Measurements from ENCODE around the gene REEP5. TPM values are rescaled to one million over a fixed set of nuclear protein-coding genes. Genes with fewer than 3 reads are reported as not detected.

The REEP5 gene
- total RNA-seq, 1 donor from 2014 or later = 17.1 TPM

DNA sequence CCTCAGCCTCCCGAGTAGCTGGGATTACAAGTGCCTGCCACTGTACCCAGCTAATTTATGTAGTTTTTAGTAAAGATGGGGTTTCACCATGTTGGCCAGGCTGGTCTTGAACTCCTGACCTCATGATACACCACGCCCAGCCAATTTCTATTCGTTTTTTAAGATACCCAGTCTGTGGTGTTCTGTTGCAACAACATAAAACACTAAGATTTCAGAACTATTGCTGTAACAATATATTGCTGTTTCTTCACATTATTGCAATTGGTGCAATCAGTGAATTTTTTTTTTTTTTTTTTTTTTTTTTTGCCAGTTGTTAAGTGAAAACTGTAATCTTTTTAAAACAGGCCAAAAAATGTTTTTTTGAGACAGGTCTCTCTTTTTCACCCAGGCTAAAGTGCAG is 51.1 kb downstream of the REEP5 start:
- H3K36me3 Mint-ChIP-seq = peaks cover 15% of the 10 kb centered on the region
- H3K36me3 ChIP-seq = peaks cover 16% of the 10 kb centered on the region
- H3K79me2 ChIP-seq (ENCODE audit: low read depth) = no peaks in the 10 kb centered on the region
- no peak overlapping the region for H3K27ac ChIP-seq
- H3K4me1 ChIP-seq = no peaks in the 10 kb centered on the region
- H3K4me1 Mint-ChIP-seq = no peaks in the 10 kb centered on the region
- no peak overlapping the region for H3K27ac Mint-ChIP-seq
- no peak for DNase-seq (ENCODE audit: low spot score)
- no peaks in the 10 kb centered on the region for H3K9me3 ChIP-seq (ENCODE audit: low read depth)
- TF ChIP-seq EZH2 (IDR thresholded peaks at IDR 0.05) = no peak
- TF ChIP-seq, protein P1, sequence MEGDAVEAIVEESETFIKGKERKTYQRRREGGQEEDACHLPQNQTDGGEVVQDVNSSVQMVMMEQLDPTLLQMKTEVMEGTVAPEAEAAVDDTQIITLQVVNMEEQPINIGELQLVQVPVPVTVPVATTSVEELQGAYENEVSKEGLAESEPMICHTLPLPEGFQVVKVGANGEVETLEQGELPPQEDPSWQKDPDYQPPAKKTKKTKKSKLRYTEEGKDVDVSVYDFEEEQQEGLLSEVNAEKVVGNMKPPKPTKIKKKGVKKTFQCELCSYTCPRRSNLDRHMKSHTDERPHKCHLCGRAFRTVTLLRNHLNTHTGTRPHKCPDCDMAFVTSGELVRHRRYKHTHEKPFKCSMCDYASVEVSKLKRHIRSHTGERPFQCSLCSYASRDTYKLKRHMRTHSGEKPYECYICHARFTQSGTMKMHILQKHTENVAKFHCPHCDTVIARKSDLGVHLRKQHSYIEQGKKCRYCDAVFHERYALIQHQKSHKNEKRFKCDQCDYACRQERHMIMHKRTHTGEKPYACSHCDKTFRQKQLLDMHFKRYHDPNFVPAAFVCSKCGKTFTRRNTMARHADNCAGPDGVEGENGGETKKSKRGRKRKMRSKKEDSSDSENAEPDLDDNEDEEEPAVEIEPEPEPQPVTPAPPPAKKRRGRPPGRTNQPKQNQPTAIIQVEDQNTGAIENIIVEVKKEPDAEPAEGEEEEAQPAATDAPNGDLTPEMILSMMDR (IDR thresholded peaks at IDR 0.05) = no peak
- no peak for TF ChIP-seq EZH2phosphoT487 (IDR thresholded peaks at IDR 0.05)
- no peaks in the 10 kb centered on the region for H3K9me3 Mint-ChIP-seq
- no peaks in the 10 kb centered on the region for H3F3A ChIP-seq (ENCODE audit: low read depth)
- peaks cover 2% of the 10 kb centered on the region for H3K27me3 Mint-ChIP-seq (ENCODE audit: insufficient read depth, low read depth)
- no peak overlapping the region for H3K9ac ChIP-seq
- no peaks in the 10 kb centered on the region for H3K27me3 ChIP-seq
- H3K4me3 Mint-ChIP-seq = no peak overlapping the region
- H2AFZ ChIP-seq (replicated peaks) = no peak overlapping the region
- H3K4me2 ChIP-seq = no peak overlapping the region
- H3K4me3 ChIP-seq = no peak overlapping the region
- H4K20me1 ChIP-seq (ENCODE audit: low read depth) = no peaks in the 10 kb centered on the region

- Histone ChIP-seq H4K20me1 (ENCODE audit: low read depth) (no peaks in the 10 kb centered on the region), H3K9me3 (ENCODE audit: low read depth) (no peaks in the 10 kb centered on the region), H2AFZ (replicated peaks) (no peak overlapping the region), H3K4me1 (no peaks in the 10 kb centered on the region), H3K79me2 (ENCODE audit: low read depth) (peaks cover 9% of the 10 kb centered on the region), H3K36me3 (peaks cover 19% of the 10 kb centered on the region), H3K27me3 (no peaks in the 10 kb centered on the region), H3K27ac (no peak overlapping the region), H3K4me3 (no peak overlapping the region), H3K4me2 (no peak overlapping the region), H3K9ac (no peak overlapping the region), H3F3A (ENCODE audit: low read depth) (no peaks in the 10 kb centered on the region)
- Mint-ChIP-seq H3K27ac (no peak overlapping the region), H3K36me3 (peaks cover 15% of the 10 kb centered on the region), H3K4me1 (no peaks in the 10 kb centered on the region), H3K4me3 (no peak overlapping the region), H3K27me3 (ENCODE audit: insufficient read depth, low read depth) (peaks cover 3% of the 10 kb centered on the region), H3K9me3 (no peaks in the 10 kb centered on the region)
- TF ChIP-seq EZH2phosphoT487 (IDR thresholded peaks at IDR 0.05) = no peak
- TF ChIP-seq, protein P1 (IDR thresholded peaks at IDR 0.05) = no peak
- no peak for TF ChIP-seq EZH2 (IDR thresholded peaks at IDR 0.05)
- no peak for DNase-seq (ENCODE audit: low spot score)
Measured at GRCh38 chr5:112869948-112870347, 52.1 kb downstream of the REEP5 start.

DNA sequence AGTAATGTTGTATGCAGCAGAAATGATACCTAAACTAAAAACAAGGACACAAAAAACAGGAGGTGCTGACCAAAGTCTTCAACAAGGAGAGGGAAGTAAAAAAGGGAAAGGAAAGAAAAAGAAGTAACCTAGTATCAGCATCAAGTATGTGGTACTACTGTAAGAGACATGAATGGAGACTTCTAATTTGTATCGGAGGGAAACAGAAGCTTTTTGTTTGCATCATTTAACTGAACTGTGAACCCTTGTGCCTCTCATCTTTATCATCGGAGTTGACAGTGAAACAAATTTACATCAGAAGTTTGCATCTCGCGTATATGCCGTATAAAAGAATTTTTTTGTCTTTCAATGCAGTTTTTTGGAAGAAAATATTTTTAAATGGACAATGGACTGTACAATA is 54.6 kb downstream of the REEP5 start:
- DNase-seq (ENCODE audit: low spot score) = no peak
- Histone ChIP-seq H3K4me3 (no peak overlapping the region), H2AFZ (replicated peaks) (no peak overlapping the region), H3K27me3 (no peaks in the 10 kb centered on the region), H3F3A (ENCODE audit: low read depth) (no peaks in the 10 kb centered on the region), H4K20me1 (ENCODE audit: low read depth) (peaks cover 7% of the 10 kb centered on the region), H3K27ac (no peak overlapping the region), H3K9ac (no peak overlapping the region), H3K4me2 (no peak overlapping the region), H3K36me3 (peaks cover 25% of the 10 kb centered on the region), H3K4me1 (peaks cover 2% of the 10 kb centered on the region), H3K79me2 (ENCODE audit: low read depth) (peaks cover 34% of the 10 kb centered on the region), H3K9me3 (ENCODE audit: low read depth) (no peaks in the 10 kb centered on the region)
- H3K27ac Mint-ChIP-seq = no peak overlapping the region
- no peak overlapping the region for H3K4me3 Mint-ChIP-seq
- peaks cover 16% of the 10 kb centered on the region for H3K36me3 Mint-ChIP-seq
- peaks cover 5% of the 10 kb centered on the region for H3K27me3 Mint-ChIP-seq (ENCODE audit: insufficient read depth, low read depth)
- TF ChIP-seq EZH2 (IDR thresholded peaks at IDR 0.05) (no peak), EZH2phosphoT487 (IDR thresholded peaks at IDR 0.05) (no peak)
- TF ChIP-seq, protein P1 (IDR thresholded peaks at IDR 0.05) = no peak
- H3K9me3 Mint-ChIP-seq = no peaks in the 10 kb centered on the region
- peaks cover 7% of the 10 kb centered on the region for H3K4me1 Mint-ChIP-seq

Measured in neural progenitor cell (in vitro differentiated cells).